H1 (cell line): ENCODE data around the gene CUX1. TPM values are rescaled to one million over a fixed set of nuclear protein-coding genes. Genes with fewer than 3 reads are reported as not detected.

Source experiments
- CTCF ChIA-PET: fragments of 300-600 bp; sonication (Branson Sonifier 250); formaldehyde crosslinking; loops from one replicate; lab custom pipeline; 2021; ENCODE audit not compliant: partially characterized antibody; lab: Charles Lee
- POLR2A ChIA-PET: fragments of 300-600 bp; sonication (Branson Sonifier 250); formaldehyde crosslinking; loops from one replicate; lab custom pipeline; 2021; ENCODE audit warnings: inconsistent platforms; ENCODE audit not compliant: partially characterized antibody; lab: Charles Lee
- DNase-seq, 2 experiments: peaks; one replicate each; pipeline versions ENCODE4 v3.0.0 to v3.0.0-alpha.2; 2010 to 2022; ENCODE audit warnings: low spot score in 2 of 2, low read depth in 1 of 2, mixed read lengths in 1 of 2
- FAIRE-seq: peaks from 2 replicates; lab custom pipeline; 2011; peaks lifted over from hg19 to GRCh38; lab: Jason Lieb, UNC
- H2AFZ ChIP-seq: 2 replicates; pipeline ENCODE4 v1.8.1; 2012; ENCODE audit warnings: low read length, inconsistent platforms
- H2AK5ac ChIP-seq: 2 replicates; pipeline ENCODE4 v1.6.1; 2013; ENCODE audit warnings: low read depth, low read length
- H2BK120ac ChIP-seq: replicated peaks from 2 replicates; pipeline ENCODE3; 2013; ENCODE audit warnings: low read depth, low read length, inconsistent platforms
- H2BK12ac ChIP-seq: 2 replicates; pipeline ENCODE4 v1.6.1; 2013; ENCODE audit warnings: low read depth, low read length
- H2BK15ac ChIP-seq: 2 replicates; pipeline ENCODE4 v1.6.1; 2013; ENCODE audit warnings: low read length
- H2BK20ac ChIP-seq: 2 replicates; pipeline ENCODE4 v1.6.1; 2013; ENCODE audit warnings: low read length
- H2BK5ac ChIP-seq: 2 replicates; pipeline ENCODE4 v1.6.1; 2013; ENCODE audit warnings: low read depth, low read length
- H3K14ac ChIP-seq: 2 replicates; pipeline ENCODE4 v1.6.1; 2013; ENCODE audit warnings: inconsistent platforms; ENCODE audit not compliant: insufficient read length
- H3K18ac ChIP-seq: 2 replicates; pipeline ENCODE4 v1.6.1; 2013; ENCODE audit warnings: low read length; ENCODE audit errors: extremely low read depth
- H3K23ac ChIP-seq: 2 replicates; pipeline ENCODE4 v1.6.1; 2013; ENCODE audit warnings: inconsistent platforms; ENCODE audit not compliant: insufficient read length
- H3K23me2 ChIP-seq: 2 replicates; pipeline ENCODE4 v1.6.1; 2013; ENCODE audit warnings: low read depth, low read length
- H3K27ac ChIP-seq: 2 replicates; pipeline ENCODE4 v1.6.1; 2011; ENCODE audit warnings: low read depth, low read length, inconsistent platforms
- H3K27me3 ChIP-seq, 4 experiments: replicated peaks in 1 of 4; 1 replicate in 1 of 4; 2 replicates in 3 of 4; pipeline versions ENCODE4 v1.6.1 to v1.8.1; 2011 to 2013; ENCODE audit warnings: low read length in 3 of 4, mild to moderate bottlenecking in 3 of 4, inconsistent platforms in 2 of 4, mixed read lengths in 2 of 4, moderate library complexity in 1 of 4; ENCODE audit not compliant: control insufficient read depth in 3 of 4, insufficient read depth in 3 of 4; ENCODE audit errors: extremely low read depth in 1 of 4
- H3K36me3 ChIP-seq, 4 experiments: 2 replicates each; pipeline versions ENCODE4 v1.6.1 to v1.8.1; 2011 to 2013; ENCODE audit warnings: mild to moderate bottlenecking in 4 of 4, low read length in 3 of 4, moderate library complexity in 2 of 4, control low read depth in 1 of 4, inconsistent platforms in 1 of 4; ENCODE audit not compliant: insufficient read depth in 4 of 4, control insufficient read depth in 2 of 4
- H3K4ac ChIP-seq: replicated peaks from 2 replicates; pipeline ENCODE3; 2013; ENCODE audit warnings: low read length, low read depth, mixed read lengths, inconsistent platforms; ENCODE audit not compliant: insufficient read length
- H3K4me1 ChIP-seq, 4 experiments: replicated peaks in 1 of 4; 1 replicate in 1 of 4; 2 replicates in 3 of 4; pipeline versions ENCODE4 v1.6.1 to v1.8.1; 2011 to 2013; ENCODE audit warnings: low read length in 3 of 4, inconsistent platforms in 2 of 4, mixed read lengths in 1 of 4; ENCODE audit not compliant: insufficient read depth in 4 of 4, control insufficient read depth in 3 of 4
- H3K4me2 ChIP-seq, 2 experiments: 2 replicates each; pipeline versions ENCODE4 v1.6.1 to v1.8.1; 2011 to 2013; ENCODE audit warnings: low read depth in 2 of 2, low read length in 2 of 2, control low read depth in 1 of 2, inconsistent platforms in 1 of 2, mild to moderate bottlenecking in 1 of 2; ENCODE audit not compliant: insufficient read depth in 1 of 2
- H3K4me3 ChIP-seq, 4 experiments: fragments of 200-600, 300-600 bp in 1 of 4; sonication (generic), shearing (Covaris generic), sonication (Bioruptor Twin) in 1 of 4; 2 replicates each; pipeline versions ENCODE4 v1.5.1 to v1.8.1; 2011 to 2016; ENCODE audit warnings: low read length in 4 of 4, low read depth in 3 of 4, control low read depth in 2 of 4, inconsistent platforms in 2 of 4, mild to moderate bottlenecking in 2 of 4, mixed read lengths in 1 of 4, moderate library complexity in 1 of 4; ENCODE audit not compliant: insufficient read depth in 2 of 4; ENCODE audit errors: extremely low read depth in 1 of 4
- H3K56ac ChIP-seq: replicated peaks from 2 replicates; pipeline ENCODE3; 2013; ENCODE audit warnings: low read depth, mild to moderate bottlenecking, mixed read lengths, low read length, inconsistent platforms; ENCODE audit not compliant: insufficient read length
- H3K79me1 ChIP-seq: 2 replicates; pipeline ENCODE4 v1.6.1; 2013; ENCODE audit warnings: low read depth, low read length, control low read depth
- H3K79me2 ChIP-seq, 2 experiments: 2 replicates each; pipeline versions ENCODE4 v1.6.1 to v1.8.1; 2012 to 2013; ENCODE audit warnings: low read length in 2 of 2, mild to moderate bottlenecking in 2 of 2, inconsistent platforms in 1 of 2; ENCODE audit not compliant: insufficient read depth in 2 of 2, control insufficient read depth in 1 of 2
- H3K9ac ChIP-seq, 4 experiments: replicated peaks in 1 of 4; 1 replicate in 1 of 4; 2 replicates in 3 of 4; pipeline versions ENCODE4 v1.6.1 to v1.8.1; 2011 to 2013; ENCODE audit warnings: low read depth in 3 of 4, low read length in 3 of 4, control low read depth in 2 of 4, mild to moderate bottlenecking in 2 of 4, moderate library complexity in 2 of 4, inconsistent platforms in 1 of 4; ENCODE audit errors: extremely low read depth in 1 of 4
- H3K9me3 ChIP-seq, 2 experiments: 2 replicates each; pipeline versions ENCODE4 v1.6.1 to v1.8.1; 2012 to 2013; ENCODE audit warnings: mild to moderate bottlenecking in 2 of 2, moderate library complexity in 2 of 2, control low read depth in 1 of 2, inconsistent platforms in 1 of 2, low read depth in 1 of 2, low read length in 1 of 2, mixed read lengths in 1 of 2; ENCODE audit not compliant: insufficient read depth in 2 of 2
- H4K20me1 ChIP-seq, 2 experiments: replicated peaks in 1 of 2; 2 replicates each; pipeline versions ENCODE3 to v1.8.1; 2011 to 2013; ENCODE audit warnings: inconsistent platforms in 2 of 2, low read length in 2 of 2, mild to moderate bottlenecking in 1 of 2; ENCODE audit not compliant: insufficient read depth in 2 of 2, control insufficient read depth in 1 of 2
- H4K5ac ChIP-seq: 2 replicates; pipeline ENCODE4 v1.6.1; 2013; ENCODE audit warnings: low read length, low read depth, mixed read lengths, inconsistent platforms; ENCODE audit not compliant: insufficient read length
- H4K8ac ChIP-seq: 2 replicates; pipeline ENCODE4 v1.8.0; 2013; ENCODE audit warnings: mild to moderate bottlenecking, moderate library complexity, low read length, inconsistent platforms; ENCODE audit not compliant: insufficient read depth; ENCODE audit errors: extremely low read depth
- H4K91ac ChIP-seq: replicated peaks from 2 replicates; pipeline ENCODE3; 2013; ENCODE audit warnings: low read length, mixed read lengths, inconsistent platforms; ENCODE audit not compliant: insufficient read length
- ATF2 ChIP-seq: IDR thresholded peaks from 2 replicates; pipeline ENCODE4 v1.6.1; 2012; ENCODE audit warnings: low read length, inconsistent platforms
- BCL11A ChIP-seq, 2 experiments: IDR thresholded peaks; one replicate each; pipeline ENCODE4 v1.6.1; 2011; ENCODE audit warnings: low read depth in 2 of 2, low read length in 2 of 2, mild to moderate bottlenecking in 2 of 2
- CBX8 ChIP-seq: fragments of 300-800, 300-1000 bp; sonication (generic); IDR thresholded peaks from 2 replicates; pipeline ENCODE4 v1.7.1; 2016; ENCODE audit warnings: low read depth, low read length, borderline replicate concordance
- E2F6 ChIP-seq: IDR thresholded peaks from 2 replicates; pipeline ENCODE4 v1.6.1; 2012; ENCODE audit warnings: inconsistent platforms
- JUND ChIP-seq: IDR thresholded peaks from 2 replicates; pipeline ENCODE4 v1.6.1; 2011; ENCODE audit warnings: mild to moderate bottlenecking, improper control_type of control experiment, low read length
- POLR2A ChIP-seq, 2 experiments: IDR thresholded peaks; 1 replicate in 1 of 2; 2 replicates in 1 of 2; pipeline ENCODE4 v1.6.1; 2011; ENCODE audit warnings: low read depth in 2 of 2, low read length in 2 of 2, mild to moderate bottlenecking in 2 of 2; ENCODE audit errors: control extremely low read depth in 1 of 2
- RXRA ChIP-seq: IDR thresholded peaks from 2 replicates; pipeline ENCODE4 v1.6.1; 2011; ENCODE audit warnings: low read depth, mild to moderate bottlenecking, low read length, moderate library complexity; ENCODE audit not compliant: insufficient read depth
- SP4 ChIP-seq: IDR thresholded peaks from 2 replicates; pipeline ENCODE4 v1.6.1; 2012; ENCODE audit warnings: low read length, inconsistent platforms
- WGBS, 2 experiments: shearing (Covaris generic) in 1 of 2; methylation state at CpG; one replicate each; pipeline versions ENCODE4 v1.1.6 to v1.1.7; 2013 to 2015; ENCODE audit warnings: low lambda C conversion rate in 2 of 2, mixed read lengths in 2 of 2, inconsistent platforms in 1 of 2, low coverage in 1 of 2, missing lambda C conversion rate in 1 of 2; ENCODE audit not compliant: insufficient replicate concordance in 2 of 2, insufficient coverage in 1 of 2, insufficient read length in 1 of 2; ENCODE audit errors: extremely low coverage in 1 of 2, missing lambda C conversion rate in 1 of 2; 5-methylcytosine and 5-hydroxymethylcytosine counted together
- polyA plus RNA-seq, 7 experiments: library from polyadenylated mRNA; depleted of rRNA in 3 of 7; stranded (reverse) in 5 of 7; unstranded in 2 of 7; fragments of >200 nt in 5 of 7; fragments of 200-250 nt in 2 of 7; gene quantifications; 1 replicate in 5 of 7; 2 replicates in 1 of 7; 4 replicates in 1 of 7; pipeline versions ENCODE4 v1.2.1 to v1.2.3, GENCODE V29; 2011 to 2013; ENCODE audit warnings: missing spikeins in 2 of 7, mixed read lengths in 2 of 7
- total RNA-seq: library from RNA; stranded (reverse); fragmentation: NEBNext Ultra II Directional; extraction: Animal tissue kit (Norgen Biotek cat#: 25700); gene quantifications from 2 replicates; pipeline ENCODE4 v1.2.1, GENCODE V29; 2021

Gene CUX1
- total and polyA plus RNA-seq, 2 of the 8 experiments (the other 6 are each of a cell fraction or from before 2014, with no cell fraction given): 21.6 to 65.9 TPM

- no peaks in the 10 kb centered on the region for H4K20me1 ChIP-seq
- H4K5ac ChIP-seq: no peak overlapping the region
- no peak overlapping the region for H3K4me3 ChIP-seq
- H3K4ac ChIP-seq: no peak overlapping the region
- H3K9me3 ChIP-seq: no peaks in the 10 kb centered on the region
- H4K91ac ChIP-seq: no peak overlapping the region
- no peaks in the 10 kb centered on the region; a peak in 1 of 7 replicates for H3K27me3 ChIP-seq
- no peak overlapping the region for H3K18ac ChIP-seq
- FAIRE-seq (no peak), DNase-seq (no peak)
- no peak overlapping the region for H2BK12ac ChIP-seq
- H2BK15ac ChIP-seq: no peak overlapping the region
- H3K36me3 ChIP-seq: no peaks in the 10 kb centered on the region
- H3K79me2 ChIP-seq: no peaks in the 10 kb centered on the region
- CTCF ChIA-PET: interaction anchor here (1.1 kb wide), 3 partner anchors 12 to 328 kb away, joined by 3 to 4 read pairs (median 3); no protein-coding TSS in a partner anchor
- POLR2A ChIA-PET: no interaction called here
- H2BK20ac ChIP-seq: no peak overlapping the region
- H3K4me2 ChIP-seq: no peak overlapping the region
- no peaks in the 10 kb centered on the region for H3K23me2 ChIP-seq
- H3K56ac ChIP-seq: no peak overlapping the region
- H3K79me1 ChIP-seq: no peaks in the 10 kb centered on the region
- H4K8ac ChIP-seq: no peak overlapping the region
- H3K23ac ChIP-seq: no peak overlapping the region
- 87% methylated on average over 10 of the region's 10 CpGs; no CpG with 5 or more reads in 1 of the 2 experiments for WGBS, 2 experiments
- H3K4me1 ChIP-seq: no peaks in the 10 kb centered on the region
- no peak overlapping the region for H2BK120ac ChIP-seq
- no peak overlapping the region for H3K14ac ChIP-seq
- no peak overlapping the region for H2AK5ac ChIP-seq
- no peak overlapping the region for H2BK5ac ChIP-seq
- H3K27ac ChIP-seq: no peak overlapping the region
- H3K9ac ChIP-seq: no peak overlapping the region
- H2AFZ ChIP-seq: no peak overlapping the region
- no peak for TF ChIP-seq RXRA
- TF ChIP-seq ATF2: no peak
- no peak for TF ChIP-seq SP4
- TF ChIP-seq JUND: no peak
- TF ChIP-seq CBX8: no peak
- TF ChIP-seq POLR2A (IDR thresholded peaks at IDR 0.05; ENCODE audit: control extremely low read depth in 1 of 2, low read depth in 2 of 2, low read length in 2 of 2): no peak
- no peak for TF ChIP-seq E2F6
- TF ChIP-seq BCL11A (IDR thresholded peaks at IDR 0.05; ENCODE audit: low read depth in 2 of 2, low read length in 2 of 2): no peak
These were observed 33.8 kb upstream of the CUX1 start for GRCh38 chr7:101783381-101784181.
